Smooth muscle cell (in vitro differentiated cells): Measurements from ENCODE around the gene CBFA2T2. TPM values are rescaled to one million over a fixed set of nuclear protein-coding genes. Genes with fewer than 3 reads are reported as not detected.

Experiments used
- DNase-seq: peaks from one replicate; lab custom pipeline; 2025; ENCODE audit not compliant: unreplicated experiment; lab: John Stamatoyannopoulos, UW
- H2AFZ ChIP-seq: fragments of 200-600 bp; sonication (generic); 2 replicates; pipeline ENCODE4 v1.6.0; 2016; ENCODE audit warnings: antibody characterized with exemption, low read depth, mild to moderate bottlenecking
- H3F3A ChIP-seq: fragments of 200-600 bp; sonication (generic); 2 replicates; pipeline ENCODE4 v1.6.0; 2017; ENCODE audit warnings: antibody characterized with exemption, low read depth
- H3K27ac ChIP-seq: fragments of 200-600 bp; sonication (generic); 2 replicates; pipeline ENCODE4 v1.5.1; 2016; ENCODE audit warnings: low read depth, mild to moderate bottlenecking
- H3K27me3 ChIP-seq: fragments of 200-600 bp; sonication (generic); 2 replicates; pipeline ENCODE4 v1.6.1; 2016; ENCODE audit warnings: low read depth, mild to moderate bottlenecking
- H3K36me3 ChIP-seq: fragments of 200-600 bp; sonication (generic); 2 replicates; pipeline ENCODE4 v1.5.1; 2016; ENCODE audit warnings: low read depth
- H3K4me1 ChIP-seq: fragments of 200-600 bp; sonication (generic); 2 replicates; pipeline ENCODE4 v1.5.1; 2016; ENCODE audit warnings: low read depth
- H3K4me2 ChIP-seq: fragments of 200-600 bp; sonication (generic); 2 replicates; pipeline ENCODE4 v1.6.0; 2016; ENCODE audit warnings: mild to moderate bottlenecking
- H3K4me3 ChIP-seq: fragments of 200-600 bp; sonication (generic); 2 replicates; pipeline ENCODE4 v1.5.1; 2016; ENCODE audit warnings: mild to moderate bottlenecking
- H3K79me2 ChIP-seq: fragments of 200-600 bp; sonication (generic); 2 replicates; pipeline ENCODE4 v1.6.0; 2016; ENCODE audit warnings: low read depth, mild to moderate bottlenecking
- H3K9ac ChIP-seq: fragments of 200-600 bp; sonication (generic); 2 replicates; pipeline ENCODE4 v1.6.0; 2016; ENCODE audit warnings: low read depth
- H3K9me3 ChIP-seq: fragments of 200-600 bp; sonication (generic); replicated peaks from 2 replicates; pipeline ENCODE4 v1.5.1; 2016; ENCODE audit warnings: low read depth
- H4K20me1 ChIP-seq: fragments of 200-600 bp; sonication (generic); 2 replicates; pipeline ENCODE4 v1.6.0; 2016; ENCODE audit warnings: low read depth
- CTCF ChIP-seq: fragments of 200-600 bp; sonication (generic); IDR thresholded peaks from 2 replicates; pipeline ENCODE4 v1.5.1; 2017; ENCODE audit warnings: borderline replicate concordance, mild to moderate bottlenecking, antibody characterized with exemption; ENCODE audit not compliant: insufficient read depth, poor library complexity, severe bottlenecking
- WGBS: methylation state at CpG from one replicate; pipeline ENCODE4 v1.1.7; 2016; ENCODE audit warnings: low lambda C conversion rate; 5-methylcytosine and 5-hydroxymethylcytosine counted together
- polyA plus RNA-seq: library from polyadenylated mRNA; unstranded; fragments of >200 nt; fragmentation: Nextera tagmentation; extraction: Ambion mirVana; gene quantifications from 2 replicates; pipeline ENCODE4 v1.2.1, GENCODE V29; 2016
- total RNA-seq: library from RNA; depleted of rRNA; stranded (reverse); fragments of >200 nt; gene quantifications from 2 replicates; pipeline ENCODE4 v1.2.3, GENCODE V29; 2014

CBFA2T2 gene
- total and polyA plus RNA-seq, 2 experiments from 2014 or later = 18.2 to 41.6 TPM

- H4K20me1 ChIP-seq = peaks cover 29% of the 10 kb centered on the region
- WGBS = 83% methylated on average over 3 of the region's 3 CpGs
- no peak overlapping the region for H3K4me3 ChIP-seq
- DNase-seq = no peak
- peak overlapping the region; percentile 5 for H3K27ac ChIP-seq
- no peaks in the 10 kb centered on the region for H3K9me3 ChIP-seq
- no peak for TF ChIP-seq CTCF
- peaks cover 21% of the 10 kb centered on the region for H3K4me1 ChIP-seq
- H3F3A ChIP-seq = peaks cover 34% of the 10 kb centered on the region
- H3K4me2 ChIP-seq = no peak overlapping the region
- H3K9ac ChIP-seq = no peak overlapping the region
- H2AFZ ChIP-seq = no peak overlapping the region
- H3K79me2 ChIP-seq = peaks cover 59% of the 10 kb centered on the region
- no peaks in the 10 kb centered on the region for H3K36me3 ChIP-seq
- no peaks in the 10 kb centered on the region for H3K27me3 ChIP-seq
Observed at GRCh38 chr20:33552519-33552918, 62.6 kb downstream of the CBFA2T2 start.

GRCh38 chr20:33553516-33553915 is 63.6 kb downstream of the CBFA2T2 start:
- no peak overlapping the region for H3K4me2 ChIP-seq
- peaks cover 21% of the 10 kb centered on the region for H3K4me1 ChIP-seq
- 60% methylated on average over 4 of the region's 4 CpGs for WGBS
- H3K27me3 ChIP-seq = no peaks in the 10 kb centered on the region
- H3K27ac ChIP-seq = peak overlapping the region; percentile 82
- no peak overlapping the region for H2AFZ ChIP-seq
- H3K36me3 ChIP-seq = no peaks in the 10 kb centered on the region
- no peak overlapping the region for H3K4me3 ChIP-seq
- no peaks in the 10 kb centered on the region for H3K9me3 ChIP-seq
- DNase-seq = no peak
- peaks cover 19% of the 10 kb centered on the region for H4K20me1 ChIP-seq
- H3F3A ChIP-seq = peaks cover 34% of the 10 kb centered on the region
- TF ChIP-seq CTCF = no peak
- peaks cover 57% of the 10 kb centered on the region for H3K79me2 ChIP-seq
- H3K9ac ChIP-seq = no peak overlapping the region

- H3K9me3 ChIP-seq = no peaks in the 10 kb centered on the region
- H3K27me3 ChIP-seq = no peaks in the 10 kb centered on the region
- no peaks in the 10 kb centered on the region for H3K36me3 ChIP-seq
- peaks cover 21% of the 10 kb centered on the region for H3K4me1 ChIP-seq
- H3K4me3 ChIP-seq = peak overlapping the region; percentile 25
- peaks cover 6% of the 10 kb centered on the region for H4K20me1 ChIP-seq
- DNase-seq = no peak
- H3K9ac ChIP-seq = peak overlapping the region; percentile 28
- peaks cover 54% of the 10 kb centered on the region for H3K79me2 ChIP-seq
- H3K4me2 ChIP-seq = peak overlapping the region; percentile 80
- peak overlapping the region; percentile 50 for H2AFZ ChIP-seq
- peaks cover 36% of the 10 kb centered on the region for H3F3A ChIP-seq
- TF ChIP-seq CTCF = no peak
- WGBS = 32% methylated on average over 2 of the region's 2 CpGs
- peak overlapping the region; percentile 82 for H3K27ac ChIP-seq
Observed at GRCh38 chr20:33554914-33555420, 65.1 kb downstream of the CBFA2T2 start.

DNA sequence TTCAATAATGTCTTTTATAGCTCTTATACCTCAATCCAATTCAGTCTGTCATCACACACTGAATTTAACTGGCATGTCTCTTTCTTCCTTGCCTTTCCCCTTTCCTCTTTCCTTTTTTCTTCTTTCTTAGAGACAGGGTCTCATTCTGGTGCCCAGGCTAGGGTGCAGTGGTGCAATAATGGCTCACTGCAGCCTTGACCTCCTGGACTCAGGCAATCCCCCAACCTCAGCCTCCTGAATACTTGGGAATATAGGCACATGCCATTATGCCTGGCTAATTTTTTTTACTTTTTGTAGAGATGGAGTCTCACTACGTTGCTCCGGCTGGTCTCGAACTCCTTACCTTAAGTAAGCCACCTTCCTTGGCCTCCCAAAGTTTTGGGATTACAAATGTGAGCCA is 65.9 kb downstream of the CBFA2T2 start:
- Histone ChIP-seq H3K4me2 (peak overlapping the region; percentile 70), H2AFZ (no peak overlapping the region), H3K36me3 (no peaks in the 10 kb centered on the region), H3K27ac (peak overlapping the region; percentile 82), H3K4me1 (peaks cover 21% of the 10 kb centered on the region), H3K4me3 (no peak overlapping the region), H4K20me1 (peaks cover 5% of the 10 kb centered on the region), H3K79me2 (peaks cover 56% of the 10 kb centered on the region), H3K27me3 (no peaks in the 10 kb centered on the region), H3F3A (peaks cover 38% of the 10 kb centered on the region), H3K9me3 (no peaks in the 10 kb centered on the region), H3K9ac (peak overlapping the region; percentile 28)
- DNase-seq = no peak
- 100% methylated on average over 3 of the region's 3 CpGs for WGBS
- TF ChIP-seq CTCF = no peak
